Upper lobe of right lung (tissue), 1 donor: ENCODE measurements around the gene SLC36A2. TPM values are rescaled to one million over a fixed set of nuclear protein-coding genes. Genes with fewer than 3 reads are reported as not detected.
A peak's percentile ranks its signal among the peaks of the same experiment; 100 is the strongest.

Source experiments
- ATAC-seq: fragments of 200-7000 bp; cut with Tn5 transposase; one replicate; pipeline ENCODE4 v1.9.1; 2020; ENCODE audit warnings: mild to moderate bottlenecking, moderate library complexity
- DNase-seq: peaks from one replicate; pipeline ENCODE4 v3.0.0-alpha.2; 2020
- H3K27ac ChIP-seq: fragments of 200-600 bp; one replicate; pipeline ENCODE4 v1.8.0; 2022
- H3K27me3 ChIP-seq: fragments of 200-600 bp; one replicate; pipeline ENCODE4 v1.8.0; 2022; ENCODE audit warnings: mild to moderate bottlenecking
- H3K36me3 ChIP-seq: fragments of 200-600 bp; one replicate; pipeline ENCODE4 v1.8.0; 2022
- H3K4me1 ChIP-seq: fragments of 200-600 bp; one replicate; pipeline ENCODE4 v1.8.0; 2022
- H3K4me3 ChIP-seq: fragments of 200-600 bp; one replicate; pipeline ENCODE4 v1.8.0; 2022; ENCODE audit warnings: mild to moderate bottlenecking
- H3K9me3 ChIP-seq: fragments of 200-600 bp; one replicate; pipeline ENCODE4 v1.8.0; 2022
- CTCF ChIP-seq: fragments of 200-600 bp; IDR thresholded peaks from one replicate; pipeline ENCODE4 v1.8.0; 2022; ENCODE audit warnings: antibody characterized with exemption
- intact Hi-C: fragments of 100-400 bp; cut with DNase I; formaldehyde crosslinking; loops from one replicate; pipeline ENCODE4 v1.11.0; 2022
- total RNA-seq: library from RNA; stranded (reverse); fragmentation: NEBNext Ultra II Directional; extraction: Animal tissue kit (Norgen Biotek cat#: 25700); gene quantifications from one replicate; pipeline ENCODE4 v1.2.1, GENCODE V29; 2021
- donor health status: DM: no; HTN: yes; CAD: no; lungs with severe emphysema.

The SLC36A2 gene
- total RNA-seq, 1 donor from 2014 or later = not detected

- H3K9me3 ChIP-seq = no peaks in the 10 kb centered on the region
- H3K4me1 ChIP-seq = no peaks in the 10 kb centered on the region
- no peak overlapping the region for H3K27ac ChIP-seq
- no peak overlapping the region for H3K4me3 ChIP-seq
- H3K36me3 ChIP-seq = no peaks in the 10 kb centered on the region
- TF ChIP-seq CTCF = no peak
- no peak for DNase-seq
- peak; percentile 30 for ATAC-seq
- intact Hi-C loops = no loop called here
- H3K27me3 ChIP-seq = peaks cover 7% of the 10 kb centered on the region
Measured at GRCh38 chr5:151293624-151294023, 53.7 kb downstream of the SLC36A2 start.

GRCh38 chr5:151288180-151288579 lies 59.2 kb downstream of the SLC36A2 start:
- no peaks in the 10 kb centered on the region for H3K36me3 ChIP-seq
- H3K9me3 ChIP-seq = no peaks in the 10 kb centered on the region
- no peak for ATAC-seq
- no peak for TF ChIP-seq CTCF
- H3K4me1 ChIP-seq = no peaks in the 10 kb centered on the region
- DNase-seq = no peak
- no peaks in the 10 kb centered on the region for H3K27me3 ChIP-seq
- H3K27ac ChIP-seq = no peak overlapping the region
- H3K4me3 ChIP-seq = no peak overlapping the region
- intact Hi-C loops = no loop called here

- intact Hi-C loops = no loop called here
- Histone ChIP-seq H3K27ac (no peak overlapping the region), H3K4me3 (no peak overlapping the region), H3K27me3 (no peaks in the 10 kb centered on the region), H3K4me1 (no peaks in the 10 kb centered on the region), H3K9me3 (no peaks in the 10 kb centered on the region), H3K36me3 (no peaks in the 10 kb centered on the region)
- no peak for TF ChIP-seq CTCF
- no peak for ATAC-seq
- DNase-seq = no peak
Measured at GRCh38 chr5:151286246-151286645, 61.1 kb downstream of the SLC36A2 start.

DNA sequence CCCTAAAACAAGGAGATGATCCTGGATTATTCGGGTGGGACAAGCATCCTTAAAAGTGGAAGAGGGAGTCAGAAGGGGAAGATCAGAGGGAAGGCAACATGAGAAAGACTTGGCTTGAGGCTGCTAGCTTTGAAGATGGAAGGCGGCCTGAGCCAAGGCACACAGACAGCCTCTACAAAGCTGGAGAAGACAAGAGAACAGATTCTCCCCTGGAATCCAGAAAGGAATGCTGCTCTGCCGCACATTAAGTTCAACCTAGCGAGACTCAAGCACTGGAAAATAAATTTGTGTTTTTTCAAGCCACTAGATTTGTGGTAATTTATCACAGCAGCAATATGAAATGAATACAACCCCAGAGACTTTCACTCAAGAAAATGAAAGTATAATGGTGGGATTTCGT lies 61.7 kb downstream of the SLC36A2 start:
- DNase-seq = no peak
- TF ChIP-seq CTCF = no peak
- H3K27ac ChIP-seq = no peak overlapping the region
- no peaks in the 10 kb centered on the region for H3K36me3 ChIP-seq
- H3K4me1 ChIP-seq = no peaks in the 10 kb centered on the region
- intact Hi-C loops = no loop called here
- H3K27me3 ChIP-seq = no peaks in the 10 kb centered on the region
- H3K9me3 ChIP-seq = no peaks in the 10 kb centered on the region
- ATAC-seq = no peak
- H3K4me3 ChIP-seq = no peak overlapping the region

DNA sequence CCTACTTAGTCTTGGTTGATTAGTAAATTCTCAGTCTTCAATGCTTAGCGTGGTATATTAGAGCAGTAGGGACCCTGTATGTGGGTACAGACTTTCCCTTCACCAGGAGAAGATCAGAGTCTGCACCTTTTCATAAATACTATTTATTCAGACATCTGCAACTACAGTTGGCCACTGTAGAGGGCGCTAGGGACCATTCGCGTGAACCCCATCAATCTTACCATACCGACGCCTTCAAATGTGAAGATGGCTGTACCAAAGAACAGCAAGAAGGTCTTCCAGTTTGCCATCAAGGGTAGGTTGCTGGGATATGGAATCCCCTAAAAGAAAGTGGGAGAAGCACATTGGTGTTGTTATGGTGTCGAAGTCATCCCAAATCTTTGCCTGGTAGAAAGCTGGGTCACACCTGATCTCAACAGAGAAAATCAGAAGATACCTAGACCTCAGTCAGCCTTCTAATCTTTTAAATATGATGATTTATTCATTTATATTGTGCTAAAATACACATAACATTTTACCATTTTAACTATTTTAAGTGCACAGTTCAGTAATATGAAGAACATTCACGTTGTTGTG lies 62.9 kb downstream of the SLC36A2 start:
- peak; percentile 64 for ATAC-seq

More for the DNA sequence above, 62.9 kb downstream of the SLC36A2 start:
- no peak for DNase-seq
- Histone ChIP-seq H3K36me3 (no peaks in the 10 kb centered on the region), H3K4me3 (no peak overlapping the region), H3K4me1 (no peaks in the 10 kb centered on the region), H3K27me3 (no peaks in the 10 kb centered on the region), H3K9me3 (no peaks in the 10 kb centered on the region), H3K27ac (no peak overlapping the region)
- TF ChIP-seq CTCF = peak; percentile 37
- intact Hi-C loops = no loop called here
